Renal pelvis (tissue), 4 donors: ENCODE measurements around the gene CACNA2D3. TPM values are rescaled to one million over a fixed set of nuclear protein-coding genes. Genes with fewer than 3 reads are reported as not detected.

Experiments
- DNase-seq: peaks from one replicate; pipeline ENCODE4 v3.0.0-alpha.2; 2013
- polyA plus RNA-seq, 3 donors: library from polyadenylated mRNA; unstranded; fragments of 120-200 nt; gene quantifications; one replicate each; pipeline ENCODE4 v1.2.1, GENCODE V29; 2013; ENCODE audit not compliant: insufficient read length in 3 of 3

The CACNA2D3 gene
- polyA plus RNA-seq, 3 donors: 1.3 to 1.7 (median 1.6) TPM

DNA sequence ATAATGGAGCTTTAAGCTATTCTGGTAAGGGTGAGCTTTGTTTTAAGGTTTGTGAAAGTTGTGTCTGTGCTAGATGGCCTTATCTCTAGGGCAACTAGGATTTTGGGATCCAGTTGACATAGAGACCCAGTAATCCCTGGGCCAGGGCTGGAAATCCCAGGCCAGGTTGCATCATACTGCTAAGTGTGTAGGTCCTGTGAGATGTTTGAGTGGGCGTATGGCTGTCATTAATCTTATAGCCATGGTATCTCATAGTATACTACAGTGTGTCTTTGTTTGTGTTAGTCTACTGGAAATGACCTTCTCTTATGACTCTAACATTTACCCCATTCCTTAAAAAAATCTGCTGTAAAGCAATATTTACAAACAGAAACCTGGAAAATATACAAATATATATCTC is 151.4 kb downstream of the CACNA2D3 start:
- no peak for DNase-seq

DNA sequence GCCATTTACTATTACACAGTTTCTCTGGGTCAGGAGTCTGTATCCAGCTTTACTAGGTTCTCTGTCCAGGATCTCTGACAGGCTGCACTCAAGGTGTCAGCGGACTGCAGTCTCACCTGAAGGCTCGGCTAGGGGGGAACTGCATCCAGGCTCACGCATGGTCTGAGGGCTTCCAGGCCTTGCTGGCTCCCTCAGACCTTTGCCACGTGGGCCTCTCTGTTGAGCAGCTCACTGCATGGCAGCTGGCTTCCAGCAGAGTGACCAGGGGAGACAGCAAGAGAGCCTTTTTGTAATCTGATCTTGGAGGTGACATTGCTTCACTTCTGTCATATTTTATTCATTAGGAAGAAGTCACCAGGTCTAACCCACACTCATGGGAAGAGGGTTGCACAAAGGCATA is 152.3 kb downstream of the CACNA2D3 start:
- DNase-seq: no peak

DNA sequence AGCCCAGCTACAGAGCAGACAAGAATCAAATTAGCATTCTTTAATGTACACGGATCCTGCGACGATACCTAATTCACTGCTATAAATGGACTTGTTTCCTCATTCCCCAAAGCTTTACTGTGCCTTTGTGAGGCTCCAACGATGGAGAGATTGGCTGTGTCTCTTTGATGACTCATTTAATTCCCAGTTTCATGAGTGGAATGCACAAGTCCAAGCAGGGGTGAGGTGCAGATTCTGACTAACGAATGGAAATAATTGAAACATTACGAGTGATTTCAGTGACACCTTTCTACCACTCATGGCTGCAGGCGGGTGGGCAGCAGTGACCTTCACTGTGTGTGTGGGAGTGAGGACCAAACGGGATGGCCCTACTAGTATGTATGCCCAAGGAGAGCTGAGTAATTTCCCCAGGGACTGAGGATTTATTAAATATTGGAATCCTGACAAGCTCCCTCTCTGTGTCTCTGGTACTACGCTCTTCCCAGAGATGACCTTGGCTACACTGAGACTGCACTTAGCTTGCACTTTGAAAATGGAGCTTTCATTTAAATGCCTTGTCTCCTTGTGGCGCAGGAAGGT is 156.7 kb downstream of the CACNA2D3 start:
- DNase-seq: no peak

DNA sequence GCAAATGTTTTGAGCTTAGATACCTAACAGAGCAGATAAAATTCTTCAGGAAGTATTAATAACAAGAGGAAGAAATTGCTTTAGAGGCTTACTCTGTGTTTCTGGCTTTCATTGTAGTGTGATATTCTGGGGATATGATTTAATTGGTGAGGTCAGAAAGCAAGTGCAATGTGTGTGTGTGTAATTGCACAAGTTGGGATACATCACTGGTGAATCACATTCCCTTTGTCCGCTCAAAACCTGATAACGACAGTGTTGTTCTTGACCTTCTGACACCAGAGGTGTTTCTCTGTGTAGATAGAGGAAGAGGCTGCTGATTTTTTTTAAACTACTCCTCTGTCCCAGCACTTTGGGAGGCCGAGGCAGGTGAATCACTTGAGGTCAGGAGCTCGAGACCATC is 161.1 kb downstream of the CACNA2D3 start:
- no peak for DNase-seq

DNA sequence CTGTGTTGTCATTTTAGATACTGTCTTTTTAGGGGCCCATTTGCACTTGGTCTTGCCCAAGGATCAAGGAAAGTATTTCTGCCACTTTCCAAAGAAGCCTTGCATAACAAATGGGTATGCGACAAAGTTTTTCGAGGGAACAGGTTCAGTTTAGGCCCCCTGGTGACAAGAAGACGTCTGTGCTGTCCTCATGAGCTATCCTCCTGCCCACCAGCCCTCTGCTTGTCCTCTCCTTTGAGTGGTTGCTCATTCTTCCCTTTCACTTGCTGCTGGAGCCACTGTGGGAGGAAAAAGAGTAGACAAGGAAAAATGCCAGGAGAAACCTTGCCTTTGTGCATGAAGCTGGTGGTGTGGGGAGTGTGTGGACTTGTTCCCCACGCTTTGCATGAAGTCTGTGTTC is 171.9 kb downstream of the CACNA2D3 start:
- no peak for DNase-seq

DNA sequence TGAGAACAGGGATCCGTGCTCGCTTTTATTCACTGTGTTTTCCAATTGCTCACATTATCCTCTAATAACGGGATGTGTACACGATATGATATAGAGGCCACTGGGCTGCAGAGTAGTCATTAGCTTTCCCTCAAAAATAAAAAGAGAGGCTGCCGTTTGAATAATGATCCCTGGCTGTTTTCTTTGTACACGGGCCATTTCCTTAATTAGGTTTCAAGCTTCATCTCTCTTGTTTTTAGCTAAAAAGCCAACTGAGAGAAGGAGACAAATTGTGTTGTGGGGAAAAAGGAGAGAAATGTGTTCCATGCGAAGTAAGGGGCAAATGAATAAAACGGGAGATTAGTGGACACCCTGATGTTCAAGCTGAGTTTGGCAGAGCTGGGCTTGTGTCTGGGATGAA is 174.2 kb downstream of the CACNA2D3 start:
- no peak for DNase-seq

DNA sequence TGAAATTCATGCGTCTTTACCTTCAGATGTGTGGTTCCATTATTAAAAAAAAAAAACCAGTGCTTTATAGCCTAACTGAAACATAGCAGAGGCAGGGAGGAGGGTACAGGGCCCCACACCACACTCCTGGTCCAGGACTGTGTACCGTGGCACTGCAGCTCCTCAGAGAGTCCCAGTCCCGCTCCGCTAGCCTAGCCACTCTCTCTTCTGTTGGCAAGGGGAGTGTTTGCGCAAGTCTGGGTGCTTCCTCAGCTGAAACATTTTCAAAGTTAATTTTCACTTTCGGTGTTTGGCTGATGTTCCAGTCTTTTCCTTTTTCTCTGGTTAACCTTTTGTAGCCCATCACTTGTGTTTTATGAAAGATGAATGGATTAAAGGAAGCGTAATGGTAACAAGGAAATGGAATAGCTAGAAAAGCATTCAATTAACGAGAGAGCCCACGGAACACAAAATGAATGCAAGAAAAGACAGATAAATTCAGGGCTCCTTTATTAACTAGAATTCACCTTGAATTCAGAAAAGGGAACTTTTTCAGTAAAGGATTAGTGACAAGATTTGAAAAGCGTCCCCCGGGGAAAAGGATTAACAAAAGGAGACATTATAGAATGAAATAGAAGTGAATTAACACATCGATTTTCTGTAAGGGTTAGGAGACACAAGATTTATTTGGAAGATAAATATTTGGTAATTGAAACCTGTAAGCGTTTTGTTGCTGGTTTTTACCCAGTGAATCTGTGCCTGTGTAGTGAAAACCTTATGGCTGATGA is 177.0 kb downstream of the CACNA2D3 start:
- no peak for DNase-seq

DNA sequence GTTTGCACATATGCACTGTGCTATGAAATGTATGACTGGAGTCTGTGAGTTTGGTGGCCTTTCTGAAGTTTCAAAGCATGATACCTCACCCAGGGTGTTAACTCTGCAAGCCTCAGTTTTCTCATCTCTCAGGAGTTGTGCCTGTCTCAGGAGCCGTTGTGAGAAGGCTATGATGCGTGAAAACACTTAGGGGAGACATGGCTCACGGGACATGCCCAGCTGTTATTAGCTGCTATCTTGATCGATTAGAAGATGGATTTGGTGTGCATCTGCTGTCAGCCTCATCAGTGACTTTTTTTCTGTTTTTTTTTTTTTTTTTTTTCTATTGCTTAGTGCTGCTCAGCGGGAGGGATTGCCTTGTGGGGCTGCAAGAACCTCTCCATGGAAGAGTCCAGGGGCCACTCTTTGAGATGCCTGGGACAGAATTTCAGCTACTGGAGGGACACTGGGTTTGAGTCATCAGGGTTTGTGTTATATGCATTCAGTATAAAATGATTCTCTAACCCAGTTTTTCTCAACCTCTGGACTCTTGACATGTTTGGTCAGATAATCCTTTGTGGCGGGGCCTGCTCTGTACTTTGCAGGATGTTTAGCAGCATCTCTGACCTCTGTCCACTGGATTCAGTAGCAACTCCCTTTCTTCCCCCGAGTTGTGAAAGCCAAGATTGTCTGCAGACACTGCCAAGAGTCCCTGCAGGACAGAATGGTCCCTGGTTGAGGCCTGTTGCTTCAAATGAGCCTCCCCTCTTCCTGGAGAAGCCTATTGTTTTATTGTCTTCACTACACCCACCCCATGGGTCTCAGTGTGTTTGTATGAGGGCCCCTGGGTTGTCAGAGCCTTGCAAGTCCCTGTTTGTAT is 181.4 kb downstream of the CACNA2D3 start:
- no peak for DNase-seq

DNA sequence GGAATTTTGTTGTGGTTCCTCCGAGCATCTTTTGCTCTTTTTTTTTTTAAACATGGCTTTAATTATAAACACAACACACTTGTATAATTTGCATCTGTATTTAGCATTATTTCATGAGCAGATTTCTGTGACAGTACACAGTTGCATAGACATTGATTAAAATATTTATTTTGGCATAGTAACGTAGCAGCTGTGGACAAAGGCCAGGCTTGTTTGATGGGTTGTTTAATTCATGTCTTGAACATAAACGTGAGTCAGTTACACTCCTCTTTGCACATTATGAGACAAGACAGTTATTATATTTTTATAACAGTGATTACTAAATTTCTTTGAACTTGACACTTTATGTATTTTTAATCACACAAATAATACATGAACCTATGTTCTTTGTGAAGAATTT is 182.5 kb downstream of the CACNA2D3 start:
- DNase-seq: no peak

DNA sequence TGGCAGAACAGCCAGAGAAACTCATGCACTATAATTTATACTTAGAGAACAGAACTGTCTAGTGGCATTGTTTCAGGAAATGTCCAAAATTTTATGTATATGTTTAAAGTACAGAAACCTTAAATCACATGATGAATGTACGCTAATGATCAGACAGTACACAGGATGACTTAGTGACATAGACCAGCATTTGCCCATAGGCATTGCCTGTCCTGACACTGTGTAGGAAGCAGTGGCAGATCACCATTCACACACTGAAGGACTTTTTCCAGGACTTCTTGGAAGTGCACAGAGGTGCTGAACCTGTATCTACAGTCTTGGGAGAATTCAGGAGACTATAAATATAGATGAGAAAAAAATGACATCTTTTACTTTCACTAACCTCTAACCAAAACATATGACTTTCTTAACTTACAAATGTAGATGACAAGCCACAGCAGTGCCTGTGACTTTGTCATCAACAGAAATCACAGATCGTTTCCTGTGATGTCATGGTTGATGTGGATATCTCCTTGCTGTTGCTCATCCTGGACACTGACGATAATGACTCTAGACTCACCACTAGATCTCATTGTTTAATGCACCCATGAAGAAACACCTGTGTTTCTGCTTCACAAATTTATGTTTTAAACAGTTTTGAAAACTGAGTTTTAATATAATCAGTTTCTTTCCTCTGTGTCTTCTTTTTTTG is 183.2 kb downstream of the CACNA2D3 start:
- DNase-seq: no peak

DNA sequence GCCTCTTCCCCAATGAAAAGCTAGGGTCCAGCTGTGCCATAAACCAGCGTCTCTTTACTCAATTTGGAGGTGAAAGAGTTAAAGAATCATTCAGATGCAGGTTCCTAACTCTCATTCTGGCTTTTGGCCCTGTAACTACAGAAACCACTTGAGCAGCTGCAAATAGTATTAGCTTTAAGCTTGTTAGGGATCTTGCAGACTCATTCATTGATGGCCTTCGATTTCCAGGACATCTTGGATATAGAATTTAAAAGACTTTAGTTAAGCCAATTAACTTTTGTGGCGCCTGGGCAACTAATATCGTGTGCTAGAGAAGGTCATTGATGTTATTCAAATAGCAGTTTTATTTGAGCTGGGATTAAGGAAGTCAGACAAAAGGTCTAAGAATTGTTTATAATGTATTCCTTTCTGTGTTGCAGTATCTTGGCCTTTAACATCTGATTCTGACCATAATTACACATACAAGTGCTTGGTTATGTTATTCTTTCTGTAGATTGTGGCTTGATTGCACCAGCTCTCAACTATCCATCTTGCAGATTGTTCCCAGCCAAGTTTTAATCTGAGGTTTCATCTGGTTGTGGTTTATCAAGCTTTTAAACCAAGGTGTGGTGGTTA is 185.3 kb downstream of the CACNA2D3 start:
- DNase-seq: no peak

DNA sequence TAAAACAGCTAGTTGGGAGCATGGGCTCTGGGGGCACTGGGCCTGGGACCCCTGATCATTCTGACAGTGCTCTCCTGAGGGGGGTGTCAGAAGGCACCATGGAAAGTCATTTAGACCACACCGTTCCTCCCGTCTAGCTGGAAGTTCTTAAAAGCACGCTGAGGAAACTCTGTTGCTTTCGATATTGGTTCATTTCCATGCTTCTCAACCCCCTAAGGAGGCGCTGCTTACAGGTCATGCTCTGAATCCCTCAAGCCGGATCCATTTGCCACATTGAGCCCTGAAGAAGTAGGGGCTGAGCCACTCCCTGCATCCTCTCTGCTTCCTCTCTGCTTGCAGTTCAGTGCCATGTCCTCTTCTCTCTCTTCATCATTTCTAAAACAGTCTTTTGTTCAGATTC is 187.2 kb downstream of the CACNA2D3 start:
- no peak for DNase-seq

DNA sequence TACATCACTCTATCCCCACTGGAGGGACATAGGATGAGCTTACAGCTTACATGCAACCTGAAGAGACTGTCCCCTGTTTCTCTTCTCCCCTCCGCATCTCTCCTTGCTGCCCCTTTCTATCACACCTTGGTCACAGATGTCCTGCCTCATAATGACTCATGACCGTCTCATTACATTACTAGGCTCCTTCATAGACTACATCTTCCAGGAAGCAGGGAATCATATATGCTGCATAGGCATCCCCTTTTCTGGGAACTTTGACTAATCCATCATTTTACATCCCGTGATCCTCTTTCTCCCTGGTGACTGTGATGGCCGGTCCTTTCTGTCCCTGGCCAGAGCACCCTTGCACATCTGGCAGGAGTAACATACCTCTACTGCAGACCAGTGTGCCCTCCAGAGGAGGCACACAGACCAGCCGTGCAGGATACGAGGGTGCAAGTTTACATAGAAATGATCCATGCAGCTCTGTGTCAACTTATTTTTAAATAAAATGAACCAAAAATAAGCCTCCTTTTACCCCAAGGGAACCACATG is 188.9 kb downstream of the CACNA2D3 start:
- no peak for DNase-seq

DNA sequence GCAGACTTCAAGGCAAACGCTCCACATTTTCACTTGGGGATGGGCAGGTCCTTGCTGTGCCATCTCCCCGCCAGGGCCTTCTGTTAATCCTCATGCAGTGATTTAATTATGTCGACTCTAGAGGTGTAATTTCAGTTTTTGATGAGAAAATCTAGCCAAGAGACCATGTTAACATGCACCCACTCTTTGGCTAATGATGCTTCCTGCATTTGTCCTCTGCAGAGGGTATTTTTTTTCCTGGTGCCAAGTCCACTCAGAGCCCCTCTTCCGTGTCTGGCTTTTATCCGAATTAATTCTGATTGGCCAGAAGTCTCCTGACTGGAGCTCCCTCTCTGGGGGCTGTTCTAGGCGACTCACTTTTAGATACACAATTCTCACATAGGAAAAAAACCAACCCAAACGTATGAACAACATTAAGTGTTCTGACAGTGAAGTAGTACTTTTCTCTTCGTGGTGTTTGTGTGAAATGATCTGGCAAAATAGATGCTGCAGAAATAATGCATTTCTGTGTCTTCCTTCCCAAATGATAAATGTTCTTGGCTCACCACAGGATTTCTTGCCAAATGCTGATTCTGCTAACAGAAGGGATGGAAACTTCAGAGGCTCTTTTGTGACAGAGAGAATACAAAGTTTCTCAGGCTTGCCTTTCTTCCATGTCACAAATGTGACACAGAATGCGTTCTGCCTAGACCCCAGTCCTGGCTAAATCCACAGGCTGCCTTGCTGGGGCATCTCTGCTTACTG is 190.0 kb downstream of the CACNA2D3 start:
- no peak for DNase-seq

DNA sequence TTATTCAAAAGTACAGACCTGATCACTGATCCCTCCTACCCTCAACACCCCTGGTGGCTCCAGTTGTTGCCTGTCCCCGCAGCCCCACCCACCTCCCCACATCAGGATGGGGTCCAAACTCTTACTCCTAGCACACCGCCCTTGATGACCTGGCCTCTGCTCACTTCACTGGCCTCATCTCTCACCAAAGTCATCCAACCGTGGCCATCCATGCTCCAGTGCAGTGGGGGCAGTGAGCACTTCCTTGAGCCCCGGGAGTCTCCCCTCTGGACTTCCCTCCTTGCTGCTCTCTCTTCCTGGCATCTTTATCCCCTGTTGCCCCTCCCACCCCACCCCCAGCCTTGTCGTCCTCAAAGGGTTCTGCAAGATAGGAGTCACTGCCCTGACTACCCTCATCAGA is 191.1 kb downstream of the CACNA2D3 start:
- DNase-seq: no peak

DNA sequence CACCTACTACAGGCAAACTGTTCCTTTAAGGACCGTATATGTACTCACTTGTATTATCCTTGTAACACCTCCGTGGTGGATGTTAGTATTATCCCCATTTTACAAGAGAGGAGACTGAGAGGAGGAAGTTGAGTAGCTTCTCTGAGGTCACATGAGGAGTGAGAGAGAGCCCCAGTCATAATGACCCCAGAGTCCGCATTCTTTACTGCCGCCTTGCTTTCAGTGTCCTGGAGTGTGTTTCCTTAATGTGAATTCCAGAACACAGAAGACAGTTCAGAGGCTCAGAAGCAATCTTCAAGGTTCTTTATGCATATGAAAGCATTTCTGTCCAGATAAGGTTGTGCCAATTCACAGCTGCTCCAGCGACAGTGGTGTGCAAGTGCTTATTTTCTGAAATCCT is 199.2 kb downstream of the CACNA2D3 start:
- no peak for DNase-seq

DNA sequence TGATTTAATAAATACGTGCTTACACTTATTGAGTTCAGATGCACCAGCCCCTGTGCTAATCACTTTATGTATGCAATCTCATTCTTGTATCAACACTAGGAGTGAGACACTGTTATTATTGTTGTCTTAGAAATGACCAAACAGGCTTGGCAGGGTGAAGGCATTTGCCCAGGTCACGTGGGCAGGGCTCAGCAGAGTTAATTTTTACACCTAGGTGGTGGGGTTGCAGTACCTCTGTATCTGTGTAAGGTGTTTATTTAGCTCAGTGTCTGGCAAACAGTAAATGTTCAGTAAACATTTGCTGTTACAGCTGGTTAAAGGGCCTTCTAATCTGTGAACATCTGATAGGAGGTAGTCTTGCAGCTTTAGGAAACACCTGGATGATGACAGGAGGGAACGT is 200.0 kb downstream of the CACNA2D3 start:
- DNase-seq: no peak

DNA sequence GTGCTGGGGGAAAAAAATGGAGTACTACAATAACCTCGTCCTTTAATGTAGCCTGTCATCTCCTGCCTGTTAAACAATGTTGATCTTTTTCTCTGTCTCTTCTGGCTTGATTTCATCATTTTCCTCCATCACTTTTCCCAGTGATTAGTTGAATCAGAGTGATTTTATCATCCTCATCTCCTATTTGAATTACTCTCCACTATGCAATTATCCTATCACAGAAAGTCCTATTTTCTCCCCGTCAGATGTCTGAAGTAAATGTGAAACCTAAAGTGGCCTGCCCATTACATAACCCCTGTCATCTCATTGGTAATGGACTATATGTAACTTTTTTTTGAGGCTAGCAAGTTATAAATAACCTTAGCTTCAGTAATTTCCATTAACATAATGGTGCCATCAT is 201.8 kb downstream of the CACNA2D3 start:
- no peak for DNase-seq

DNA sequence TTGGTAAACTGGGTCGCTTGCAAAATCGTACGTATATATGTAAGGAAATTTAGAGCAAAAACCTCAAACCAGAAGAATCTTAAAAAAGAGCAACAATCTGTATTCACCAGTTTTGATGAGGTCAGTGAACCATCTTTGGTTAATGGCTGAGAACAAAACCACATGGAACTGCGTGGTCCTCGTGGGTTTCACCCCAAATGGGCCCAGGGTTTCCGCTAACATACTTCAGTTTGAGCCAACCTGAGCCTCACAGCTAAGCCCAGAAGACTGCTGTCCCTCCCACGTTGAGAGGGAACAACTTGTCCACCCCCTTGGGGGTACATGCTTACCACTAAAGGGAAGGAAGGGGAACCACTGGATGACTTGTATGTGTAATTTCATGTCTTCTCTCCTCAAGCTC is 204.6 kb downstream of the CACNA2D3 start:
- no peak for DNase-seq

DNA sequence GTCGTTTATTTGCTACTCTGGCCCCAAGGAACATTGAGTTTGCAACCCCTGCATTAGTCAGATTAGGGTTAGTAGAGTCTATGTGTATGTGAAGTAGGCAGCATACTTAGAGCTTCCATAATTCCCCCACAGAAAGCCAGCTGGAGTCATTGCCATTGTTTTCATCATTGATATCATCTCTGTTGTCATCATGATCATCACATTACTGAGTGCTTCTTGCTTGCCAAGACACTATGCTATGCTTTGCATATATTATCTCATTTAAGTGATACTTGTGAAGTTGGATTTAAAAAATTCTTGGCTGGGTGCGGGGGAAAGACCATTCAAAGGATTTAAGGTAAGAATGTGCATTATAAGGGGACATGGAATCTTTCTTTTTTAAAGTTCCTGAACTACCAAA is 209.0 kb downstream of the CACNA2D3 start:
- no peak for DNase-seq

DNA sequence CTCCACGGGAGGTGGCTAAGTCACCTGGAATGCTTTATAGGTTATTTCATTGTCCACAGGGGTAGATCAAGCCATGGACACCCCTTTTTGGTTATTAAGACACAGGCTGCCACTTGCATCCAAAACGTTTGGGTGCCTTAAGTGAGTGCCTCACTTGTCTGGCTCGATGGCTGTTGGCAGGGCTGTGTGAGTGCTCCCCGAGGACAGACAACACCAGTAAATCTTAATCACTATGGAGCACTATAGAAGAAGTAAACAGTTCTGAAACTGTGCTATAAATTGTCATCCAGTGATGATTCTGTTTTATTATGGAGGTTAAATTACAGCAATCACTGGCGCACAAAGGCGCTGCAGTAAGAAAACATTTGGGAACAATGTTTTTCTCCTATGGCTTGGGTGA is 215.5 kb downstream of the CACNA2D3 start:
- DNase-seq: no peak
